Stimulated activated CD8-positive, alpha-beta memory T cell treated with anti-CD3 and anti-CD28 coated beads, Interleukin-7, amount 100 ng/mL, for 48 hours (primary cell): ENCODE results near the gene ADAM17.
A peak's percentile ranks its signal among the peaks of the same experiment; 100 is the strongest.
"Not testable (repeated sequence)": the region's sequence is repeated elsewhere in the genome, so short reads cannot be mapped to it uniquely, and the experiment has no call there.

Source experiments
- DNase-seq, 2 donors: peaks; one replicate each; pipeline ENCODE4 v3.0.0-alpha.2; 2020; ENCODE audit warnings: low read depth in 1 of 2; ENCODE audit errors: extremely low read depth in 1 of 2

The ADAM17 gene

GRCh38 chr2:9555297-9556120 is at the start of gene ADAM17:
ADAM17 (minus strand) TSS chr2:9555830; CDS start chr2:9555605, 225 bp downstream.
- peak; percentile 84 to 93 for DNase-seq

GRCh38 chr2:9602412-9602811 is 46.8 kb upstream of the ADAM17 start:
- no peak for DNase-seq

GRCh38 chr2:9601397-9601796 is 45.8 kb upstream of the ADAM17 start:
- no peak for DNase-seq

- DNase-seq: no peak
Measured at GRCh38 chr2:9599430-9599829, 43.8 kb upstream of the ADAM17 start.

GRCh38 chr2:9596621-9597311 is 41.1 kb upstream of the ADAM17 start:
- no peak for DNase-seq

- no peak for DNase-seq
Measured at GRCh38 chr2:9595746-9596145, 40.1 kb upstream of the ADAM17 start.

- DNase-seq: not testable (repeated sequence)
Measured at GRCh38 chr2:9595256-9595655, 39.6 kb upstream of the ADAM17 start.

GRCh38 chr2:9594366-9595054 is 38.9 kb upstream of the ADAM17 start:
- DNase-seq: no peak

- no peak for DNase-seq
Measured at GRCh38 chr2:9593925-9594324, 38.3 kb upstream of the ADAM17 start.

GRCh38 chr2:9592699-9593098 is 37.1 kb upstream of the ADAM17 start:
- no peak for DNase-seq

GRCh38 chr2:9590641-9591040 is 35.0 kb upstream of the ADAM17 start:
- DNase-seq: no peak

GRCh38 chr2:9586465-9586864 is 30.8 kb upstream of the ADAM17 start:
- DNase-seq: no peak

- DNase-seq: no peak
Measured at GRCh38 chr2:9585486-9585885, 29.9 kb upstream of the ADAM17 start.

- DNase-seq: not testable (repeated sequence)
Measured at GRCh38 chr2:9584902-9585301, 29.3 kb upstream of the ADAM17 start.

- DNase-seq: no peak
Measured at GRCh38 chr2:9582624-9583023, 27.0 kb upstream of the ADAM17 start.

- no peak for DNase-seq
Measured at GRCh38 chr2:9578467-9579235, 23.0 kb upstream of the ADAM17 start.

- DNase-seq: no peak
Measured at GRCh38 chr2:9574331-9574730, 18.7 kb upstream of the ADAM17 start.

GRCh38 chr2:9573840-9574239 is 18.2 kb upstream of the ADAM17 start:
- DNase-seq: no peak

GRCh38 chr2:9573013-9573720 is 17.5 kb upstream of the ADAM17 start:
- no peak for DNase-seq
